Measurements from ENCODE around the gene RACGAP1. TPM values are rescaled to one million over a fixed set of nuclear protein-coding genes. Genes with fewer than 3 reads are reported as not detected.

Gene RACGAP1
- total RNA-seq, 1 experiment from 2014 or later = 112 TPM

- Histone ChIP-seq H3K4me2 (no peak overlapping the region), H3K9me2 (ENCODE audit: insufficient read depth) (no peaks in the 10 kb centered on the region), H3K4me3 (no peak overlapping the region), H4K20me1 (ENCODE audit: insufficient read depth) (no peaks in the 10 kb centered on the region), H2AFZ (no peak overlapping the region), H3K9me3 (ENCODE audit: insufficient read depth, low read depth) (no peaks in the 10 kb centered on the region), H3F3A (ENCODE audit: insufficient read depth, low read depth) (no peaks in the 10 kb centered on the region), H3K27me3 (ENCODE audit: insufficient read depth, low read depth) (peaks cover 23% of the 10 kb centered on the region), H3K36me3 (ENCODE audit: low read depth) (no peaks in the 10 kb centered on the region), H3K79me2 (ENCODE audit: low read depth) (no peaks in the 10 kb centered on the region), H3K27ac (no peak overlapping the region), H3K4me1 (replicated peaks; ENCODE audit: insufficient read depth) (peaks cover 14% of the 10 kb centered on the region)
- no peak for TF ChIP-seq EZH2 (IDR thresholded peaks at IDR 0.05; ENCODE audit: low read depth)
- TF ChIP-seq CTCF (conservative IDR thresholded peaks at IDR 0.05) = no peak
- BruUV-seq (replicated peaks) = no TSS peak
- ChIA-PET POLR2A (ENCODE audit: unreplicated experiment) (no interaction called here), CTCF (no interaction called here)
- intact Hi-C loops (cut with micrococcal nuclease; ENCODE audit: unreplicated experiment) = no loop called here
- DNase-seq = no peak
Observed at GRCh38 chr12:49971141-49971540, 54.2 kb downstream of the RACGAP1 start.

GRCh38 chr12:49970658-49971057, 54.6 kb downstream of the RACGAP1 start:
- H3K4me1 ChIP-seq (replicated peaks; ENCODE audit: insufficient read depth) = peaks cover 14% of the 10 kb centered on the region
- POLR2A ChIA-PET (ENCODE audit: unreplicated experiment) = no interaction called here
- no TSS peak for BruUV-seq (replicated peaks)
- intact Hi-C loops (cut with micrococcal nuclease; ENCODE audit: unreplicated experiment) = no loop called here
- no peak for DNase-seq
- no peak overlapping the region for H3K4me2 ChIP-seq
- H3K4me3 ChIP-seq = no peak overlapping the region
- no peaks in the 10 kb centered on the region for H3K36me3 ChIP-seq (ENCODE audit: low read depth)
- H3K9me3 ChIP-seq (ENCODE audit: insufficient read depth, low read depth) = no peaks in the 10 kb centered on the region
- TF ChIP-seq CTCF (conservative IDR thresholded peaks at IDR 0.05) (no peak), EZH2 (IDR thresholded peaks at IDR 0.05; ENCODE audit: low read depth) (no peak)
- H3F3A ChIP-seq (ENCODE audit: insufficient read depth, low read depth) = no peaks in the 10 kb centered on the region
- CTCF ChIA-PET = no interaction called here
- H3K27ac ChIP-seq = no peak overlapping the region
- H3K9me2 ChIP-seq (ENCODE audit: insufficient read depth) = no peaks in the 10 kb centered on the region
- H3K79me2 ChIP-seq (ENCODE audit: low read depth) = no peaks in the 10 kb centered on the region
- no peaks in the 10 kb centered on the region for H4K20me1 ChIP-seq (ENCODE audit: insufficient read depth)
- no peak overlapping the region for H2AFZ ChIP-seq
- peaks cover 23% of the 10 kb centered on the region for H3K27me3 ChIP-seq (ENCODE audit: insufficient read depth, low read depth)

- BruUV-seq (replicated peaks) = no TSS peak
- no peaks in the 10 kb centered on the region for H3K9me2 ChIP-seq (ENCODE audit: insufficient read depth)
- H3K36me3 ChIP-seq (ENCODE audit: low read depth) = no peaks in the 10 kb centered on the region
- peaks cover 14% of the 10 kb centered on the region for H3K4me1 ChIP-seq (replicated peaks; ENCODE audit: insufficient read depth)
- TF ChIP-seq CTCF (conservative IDR thresholded peaks at IDR 0.05) = no peak
- no peak for TF ChIP-seq EZH2 (IDR thresholded peaks at IDR 0.05; ENCODE audit: low read depth)
- H4K20me1 ChIP-seq (ENCODE audit: insufficient read depth) = no peaks in the 10 kb centered on the region
- intact Hi-C loops (cut with micrococcal nuclease; ENCODE audit: unreplicated experiment) = loop anchor here (5.0 to 10.0 kb wide), 2 partner anchors 193 to 195 kb away; partner anchors contain the start of gene CERS5
- H3K9me3 ChIP-seq (ENCODE audit: insufficient read depth, low read depth) = no peaks in the 10 kb centered on the region
- no peaks in the 10 kb centered on the region for H3F3A ChIP-seq (ENCODE audit: insufficient read depth, low read depth)
- no peak overlapping the region for H3K27ac ChIP-seq
- H3K4me2 ChIP-seq = no peak overlapping the region
- H3K27me3 ChIP-seq (ENCODE audit: insufficient read depth, low read depth) = peaks cover 23% of the 10 kb centered on the region
- no peak for DNase-seq
- ChIA-PET POLR2A (ENCODE audit: unreplicated experiment) (interaction anchor here (0.6 kb wide), 1 partner anchor 115 kb away, joined by 11 read pairs; no protein-coding TSS in a partner anchor), CTCF (no interaction called here)
- H3K79me2 ChIP-seq (ENCODE audit: low read depth) = no peaks in the 10 kb centered on the region
- no peak overlapping the region for H3K4me3 ChIP-seq
- no peak overlapping the region for H2AFZ ChIP-seq
Observed at GRCh38 chr12:49969651-49970429, 55.5 kb downstream of the RACGAP1 start.

All from PC-9 (cell line).